Smooth muscle cell (in vitro differentiated cells): ENCODE measurements around the gene CBFA2T3. TPM values are rescaled to one million over a fixed set of nuclear protein-coding genes. Genes with fewer than 3 reads are reported as not detected.

Experiments
- DNase-seq: peaks from one replicate; lab custom pipeline; 2025; ENCODE audit not compliant: unreplicated experiment; lab: John Stamatoyannopoulos, UW
- H2AFZ ChIP-seq: fragments of 200-600 bp; sonication (generic); 2 replicates; pipeline ENCODE4 v1.6.0; 2016; ENCODE audit warnings: antibody characterized with exemption, low read depth, mild to moderate bottlenecking
- H3F3A ChIP-seq: fragments of 200-600 bp; sonication (generic); 2 replicates; pipeline ENCODE4 v1.6.0; 2017; ENCODE audit warnings: antibody characterized with exemption, low read depth
- H3K27ac ChIP-seq: fragments of 200-600 bp; sonication (generic); 2 replicates; pipeline ENCODE4 v1.5.1; 2016; ENCODE audit warnings: low read depth, mild to moderate bottlenecking
- H3K27me3 ChIP-seq: fragments of 200-600 bp; sonication (generic); 2 replicates; pipeline ENCODE4 v1.6.1; 2016; ENCODE audit warnings: low read depth, mild to moderate bottlenecking
- H3K36me3 ChIP-seq: fragments of 200-600 bp; sonication (generic); 2 replicates; pipeline ENCODE4 v1.5.1; 2016; ENCODE audit warnings: low read depth
- H3K4me1 ChIP-seq: fragments of 200-600 bp; sonication (generic); 2 replicates; pipeline ENCODE4 v1.5.1; 2016; ENCODE audit warnings: low read depth
- H3K4me2 ChIP-seq: fragments of 200-600 bp; sonication (generic); 2 replicates; pipeline ENCODE4 v1.6.0; 2016; ENCODE audit warnings: mild to moderate bottlenecking
- H3K4me3 ChIP-seq: fragments of 200-600 bp; sonication (generic); 2 replicates; pipeline ENCODE4 v1.5.1; 2016; ENCODE audit warnings: mild to moderate bottlenecking
- H3K79me2 ChIP-seq: fragments of 200-600 bp; sonication (generic); 2 replicates; pipeline ENCODE4 v1.6.0; 2016; ENCODE audit warnings: low read depth, mild to moderate bottlenecking
- H3K9ac ChIP-seq: fragments of 200-600 bp; sonication (generic); 2 replicates; pipeline ENCODE4 v1.6.0; 2016; ENCODE audit warnings: low read depth
- H3K9me3 ChIP-seq: fragments of 200-600 bp; sonication (generic); replicated peaks from 2 replicates; pipeline ENCODE4 v1.5.1; 2016; ENCODE audit warnings: low read depth
- H4K20me1 ChIP-seq: fragments of 200-600 bp; sonication (generic); 2 replicates; pipeline ENCODE4 v1.6.0; 2016; ENCODE audit warnings: low read depth
- CTCF ChIP-seq: fragments of 200-600 bp; sonication (generic); IDR thresholded peaks from 2 replicates; pipeline ENCODE4 v1.5.1; 2017; ENCODE audit warnings: borderline replicate concordance, mild to moderate bottlenecking, antibody characterized with exemption; ENCODE audit not compliant: insufficient read depth, poor library complexity, severe bottlenecking
- WGBS: methylation state at CpG from one replicate; pipeline ENCODE4 v1.1.7; 2016; ENCODE audit warnings: low lambda C conversion rate; 5-methylcytosine and 5-hydroxymethylcytosine counted together
- polyA plus RNA-seq: library from polyadenylated mRNA; unstranded; fragments of >200 nt; fragmentation: Nextera tagmentation; extraction: Ambion mirVana; gene quantifications from 2 replicates; pipeline ENCODE4 v1.2.1, GENCODE V29; 2016
- total RNA-seq: library from RNA; depleted of rRNA; stranded (reverse); fragments of >200 nt; gene quantifications from 2 replicates; pipeline ENCODE4 v1.2.3, GENCODE V29; 2014

CBFA2T3 gene
- total and polyA plus RNA-seq, 2 experiments from 2014 or later = 0.25 TPM; not detected in 1

GRCh38 chr16:88855736-88856121 lies 121.3 kb downstream of the CBFA2T3 start:
- no peak overlapping the region for H3K27ac ChIP-seq
- peaks cover 3% of the 10 kb centered on the region for H3K4me1 ChIP-seq
- no peaks in the 10 kb centered on the region for H3K36me3 ChIP-seq
- 86% methylated on average over 13 of the region's 13 CpGs for WGBS
- peak overlapping the region; percentile 95 for H3K4me2 ChIP-seq
- no peak for DNase-seq
- TF ChIP-seq CTCF = no peak
- no peaks in the 10 kb centered on the region for H3K9me3 ChIP-seq
- H3K79me2 ChIP-seq = peaks cover 20% of the 10 kb centered on the region
- H3K9ac ChIP-seq = no peak overlapping the region
- no peaks in the 10 kb centered on the region for H3K27me3 ChIP-seq
- peaks cover 29% of the 10 kb centered on the region for H4K20me1 ChIP-seq
- no peak overlapping the region for H2AFZ ChIP-seq
- H3K4me3 ChIP-seq = peak overlapping the region; percentile 84
- H3F3A ChIP-seq = no peaks in the 10 kb centered on the region

DNA sequence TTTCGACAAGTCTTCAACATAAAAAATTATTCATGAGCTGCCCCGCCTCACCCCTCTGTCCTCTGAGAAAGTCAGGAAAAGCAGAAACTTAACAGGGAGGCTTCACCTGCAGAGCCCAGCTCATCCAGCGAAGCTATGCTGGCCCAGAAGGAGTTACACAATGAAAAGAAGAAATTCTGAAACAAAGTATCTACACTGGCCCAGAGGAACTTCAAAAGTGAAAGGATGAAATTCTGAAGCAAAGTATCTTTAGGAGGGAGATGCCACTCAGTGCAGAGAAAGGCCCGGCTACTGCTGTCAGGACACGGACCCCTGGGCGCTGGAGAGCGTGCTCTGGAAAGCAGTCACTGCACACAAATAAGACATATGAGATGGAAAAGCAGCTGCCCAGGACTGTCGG lies 121.8 kb downstream of the CBFA2T3 start:
- Histone ChIP-seq H2AFZ (no peak overlapping the region), H3K27ac (no peak overlapping the region), H3K27me3 (no peaks in the 10 kb centered on the region), H4K20me1 (peaks cover 29% of the 10 kb centered on the region), H3K9me3 (no peaks in the 10 kb centered on the region), H3K4me1 (peaks cover 3% of the 10 kb centered on the region), H3K79me2 (peaks cover 20% of the 10 kb centered on the region), H3K4me3 (no peak overlapping the region), H3K36me3 (no peaks in the 10 kb centered on the region), H3F3A (no peaks in the 10 kb centered on the region), H3K4me2 (peak overlapping the region; percentile 95), H3K9ac (no peak overlapping the region)
- no peak for TF ChIP-seq CTCF
- 95% methylated on average over 8 of the region's 8 CpGs for WGBS
- DNase-seq = no peak

DNA sequence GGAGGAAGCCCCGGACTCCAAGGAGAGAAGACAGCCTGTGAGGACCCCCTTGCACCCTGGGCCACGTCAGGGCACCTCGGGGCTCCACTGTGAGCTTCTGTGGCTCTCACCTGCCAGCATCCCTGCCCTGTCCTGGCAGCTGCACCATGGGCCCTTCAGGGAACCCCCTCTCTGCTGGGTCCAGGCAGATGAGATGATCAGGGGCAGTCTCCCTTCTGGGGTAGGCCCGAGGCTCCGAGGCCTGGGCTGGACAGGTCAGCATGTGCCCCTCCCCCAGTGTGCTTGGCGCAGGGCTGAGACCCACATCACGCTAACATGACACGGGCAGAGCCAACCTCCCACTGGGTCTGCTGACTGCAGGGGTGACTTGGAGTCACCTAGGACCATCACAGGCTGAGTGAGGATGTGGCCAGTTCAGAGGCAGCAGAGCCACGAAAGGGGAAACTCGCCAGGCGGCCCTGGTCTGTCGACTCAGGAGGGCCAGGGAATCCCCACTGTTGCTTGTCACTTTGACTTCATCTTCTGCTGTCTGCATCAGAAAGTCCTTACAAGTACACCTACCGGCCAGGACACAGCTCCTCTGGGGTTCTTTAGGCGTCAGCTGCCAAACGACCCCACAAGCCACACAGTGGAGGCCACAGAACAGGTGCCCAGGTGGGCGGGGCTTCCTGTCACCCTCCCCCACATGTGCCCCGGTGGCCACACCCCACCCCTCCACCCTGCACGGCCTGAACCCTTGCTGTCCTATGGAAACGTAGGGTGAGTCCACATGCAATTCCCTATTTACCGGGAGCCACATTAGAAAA lies 122.5 kb downstream of the CBFA2T3 start:
- no peak for TF ChIP-seq CTCF
- H3K27ac ChIP-seq = no peak overlapping the region
- H2AFZ ChIP-seq = no peak overlapping the region
- H3K79me2 ChIP-seq = peaks cover 20% of the 10 kb centered on the region
- no peak overlapping the region for H3K9ac ChIP-seq
- no peaks in the 10 kb centered on the region for H3K27me3 ChIP-seq
- 87% methylated on average over 20 of the region's 20 CpGs for WGBS
- H3K4me2 ChIP-seq = no peak overlapping the region
- no peaks in the 10 kb centered on the region for H3F3A ChIP-seq
- no peak overlapping the region for H3K4me3 ChIP-seq
- no peaks in the 10 kb centered on the region for H3K9me3 ChIP-seq
- DNase-seq = no peak
- H4K20me1 ChIP-seq = peaks cover 33% of the 10 kb centered on the region
- H3K4me1 ChIP-seq = peaks cover 3% of the 10 kb centered on the region
- no peaks in the 10 kb centered on the region for H3K36me3 ChIP-seq

DNA sequence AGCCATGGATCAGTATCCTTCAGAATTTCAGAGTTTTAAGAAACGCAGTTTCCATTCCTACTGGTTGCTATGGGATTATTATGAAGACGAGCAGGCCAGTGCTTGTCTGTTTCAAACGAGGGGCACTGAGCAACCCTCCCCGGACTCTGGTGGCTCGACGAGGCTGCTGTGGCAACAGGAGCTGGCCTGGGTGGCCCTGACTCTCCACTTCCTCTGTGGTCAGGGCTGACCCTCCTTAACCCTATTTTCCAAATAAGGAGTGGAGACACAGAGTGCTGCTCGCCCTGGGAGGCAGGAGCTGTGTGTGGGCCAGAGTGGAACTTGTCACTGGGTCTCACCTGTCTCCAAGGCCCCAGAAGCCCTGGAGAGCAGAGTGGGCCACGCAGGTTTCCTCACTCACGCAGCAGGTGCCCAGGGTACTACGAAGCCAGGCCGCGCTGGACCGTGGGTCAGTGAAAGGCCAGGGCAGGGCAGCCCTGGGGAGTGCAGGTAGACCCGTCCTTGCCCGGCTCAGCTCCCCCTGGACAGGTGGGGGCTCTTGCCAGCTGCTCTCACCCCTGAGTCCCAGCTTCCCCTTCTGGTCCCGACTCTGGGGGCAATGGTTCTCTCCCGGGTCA lies 123.6 kb downstream of the CBFA2T3 start:
- TF ChIP-seq CTCF = no peak
- Histone ChIP-seq H4K20me1 (peaks cover 38% of the 10 kb centered on the region), H3K4me2 (no peak overlapping the region), H3K79me2 (peaks cover 18% of the 10 kb centered on the region), H3K4me1 (peaks cover 3% of the 10 kb centered on the region), H3K4me3 (no peak overlapping the region), H3K36me3 (no peaks in the 10 kb centered on the region), H2AFZ (no peak overlapping the region), H3K9me3 (no peaks in the 10 kb centered on the region), H3K27me3 (no peaks in the 10 kb centered on the region), H3F3A (no peaks in the 10 kb centered on the region), H3K27ac (no peak overlapping the region), H3K9ac (no peak overlapping the region)
- DNase-seq = no peak
- WGBS = 93% methylated on average over 17 of the region's 17 CpGs
